ENCODE results near the gene HLA-DRB1.
"Not testable (repeated sequence)": the region's sequence is repeated elsewhere in the genome, so short reads cannot be mapped to it uniquely, and the experiment has no call there.

The HLA-DRB1 gene

GRCh38 chr6:32554116-32554965 lies 35.3 kb downstream of the HLA-DRB1 start:
- no peak for DNase-seq

- DNase-seq, result no peak
Measured at GRCh38 chr6:32553037-32553742, 36.5 kb downstream of the HLA-DRB1 start.

GRCh38 chr6:32551410-32551809 lies 38.2 kb downstream of the HLA-DRB1 start:
- DNase-seq, result no peak

DNA sequence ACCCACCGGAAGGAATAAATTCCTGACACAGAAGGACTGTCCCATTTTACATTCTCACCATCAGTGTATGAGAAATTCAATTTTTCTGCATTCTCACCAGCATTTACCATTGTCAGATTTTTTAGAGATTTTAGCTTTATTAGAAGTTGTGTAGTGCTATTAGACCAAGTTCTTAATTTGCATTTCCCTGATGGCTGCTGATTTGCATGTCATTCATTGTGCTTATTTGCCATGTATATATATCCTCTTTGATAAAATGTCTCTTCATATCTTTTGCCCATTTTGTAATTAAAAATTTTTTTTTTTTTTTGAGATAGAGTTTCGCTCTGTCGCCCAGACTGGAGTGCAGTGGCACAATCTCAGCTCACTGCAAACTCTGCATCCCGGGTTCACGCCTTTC lies 49.8 kb downstream of the HLA-DRB1 start:
- DNase-seq, result no peak

GRCh38 chr6:32530431-32530793 lies 59.2 kb downstream of the HLA-DRB1 start:
- not testable (repeated sequence) for DNase-seq

DNA sequence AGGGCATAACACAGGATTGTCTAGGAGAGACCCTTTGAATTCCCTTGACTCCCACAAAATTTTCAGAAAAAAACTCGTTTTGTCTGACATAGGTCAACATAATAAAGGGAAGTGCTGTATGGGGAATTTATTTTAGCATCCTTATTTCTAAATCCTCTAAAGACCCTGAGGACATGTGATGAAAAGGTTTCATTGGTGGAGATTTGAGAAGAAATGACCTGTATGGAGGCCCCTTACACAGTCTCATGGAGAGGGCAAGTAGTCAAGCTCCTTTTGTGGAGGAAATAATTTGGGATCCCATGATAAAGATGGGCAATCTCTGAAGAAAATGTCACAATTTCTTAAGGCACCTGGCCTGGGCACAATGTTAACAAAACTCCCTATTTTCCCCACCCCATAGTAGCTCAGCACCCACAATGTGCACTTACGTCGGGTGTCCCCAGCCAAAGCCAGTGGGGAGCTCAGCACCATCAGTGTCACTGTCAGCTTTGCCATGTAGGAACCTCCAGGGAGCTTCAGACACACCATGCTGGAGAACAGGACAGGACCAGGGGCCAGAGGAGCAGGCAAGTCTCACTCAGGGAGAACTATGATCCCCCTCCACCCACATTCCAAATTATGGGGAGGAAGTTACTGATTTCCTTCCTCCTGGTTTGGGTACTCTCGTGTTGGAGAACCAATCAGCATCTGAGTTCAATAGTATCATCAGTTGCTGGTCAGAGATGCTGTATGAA lies 59.8 kb downstream of the HLA-DRB1 start, which contains the start of gene HLA-DRB5:
Gene HLA-DRB5, minus strand, starts transcription at position 591 of the 734 bp plus-strand sequence. Its CDS starts 63 bp downstream, at position 528.
- DNase-seq, result no peak

Measured in RPMI8226 (cell line).